ENCODE measurements around the gene SIVA1.
A peak's percentile ranks its signal among the peaks of the same experiment; 100 is the strongest.

Gene SIVA1

DNA sequence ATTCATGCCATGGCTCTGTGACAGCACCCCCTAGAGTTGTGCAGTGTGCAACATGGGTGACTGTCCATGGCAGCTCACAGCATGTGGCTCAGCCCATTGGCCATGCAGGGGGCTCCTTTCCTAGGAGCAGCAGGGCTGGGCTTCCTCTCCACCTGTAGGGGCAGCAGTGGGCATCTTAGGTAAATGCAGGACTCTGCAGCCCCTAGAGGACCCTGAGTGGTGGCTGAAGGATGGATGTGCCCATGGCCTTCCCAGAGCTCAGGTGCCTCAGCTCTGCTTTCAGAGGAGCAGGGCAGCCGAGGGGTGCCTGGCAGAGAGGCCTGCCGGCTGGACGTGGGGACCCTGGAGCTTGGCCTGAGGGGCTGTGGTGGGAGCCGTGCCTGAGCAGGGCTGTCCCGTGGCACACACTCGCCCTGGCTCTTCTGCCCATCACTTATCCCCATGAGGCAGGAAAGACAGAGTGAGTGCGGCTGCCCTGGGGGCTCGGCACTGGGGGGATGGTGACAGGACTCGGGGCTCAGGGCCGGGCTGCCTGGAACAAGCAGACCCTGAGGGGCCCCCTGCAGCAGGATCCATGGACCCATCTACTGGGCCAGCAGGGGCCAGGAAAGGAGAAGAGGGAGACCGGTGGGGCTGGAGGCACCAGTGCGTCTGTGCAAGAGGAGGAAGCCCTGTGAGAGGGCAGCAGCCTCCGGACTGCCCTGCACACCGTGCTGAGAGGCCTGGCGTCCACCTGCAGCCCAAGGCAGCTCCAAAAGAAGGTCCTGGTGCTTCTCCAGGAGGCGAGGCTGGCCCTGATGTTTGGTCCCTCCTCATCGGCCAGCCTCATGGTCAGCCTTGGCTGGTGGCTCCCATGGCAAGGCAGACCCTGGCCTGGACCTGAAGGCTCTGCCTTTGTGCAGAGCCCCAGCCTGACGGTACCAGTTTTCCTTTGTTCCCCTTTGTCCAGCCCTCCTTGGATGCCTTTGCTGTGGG is 21.3 kb upstream of the SIVA1 start:
- peak; percentile 36; the same call in 1 of the 2 replicates for TF ChIP-seq CTCF (IDR thresholded peaks at IDR 0.05; ENCODE audit: borderline replicate concordance, insufficient read depth, low read depth, low read length)
- H3K4me3 ChIP-seq (ENCODE audit: low read depth, low read length), result no peak overlapping the region

DNA sequence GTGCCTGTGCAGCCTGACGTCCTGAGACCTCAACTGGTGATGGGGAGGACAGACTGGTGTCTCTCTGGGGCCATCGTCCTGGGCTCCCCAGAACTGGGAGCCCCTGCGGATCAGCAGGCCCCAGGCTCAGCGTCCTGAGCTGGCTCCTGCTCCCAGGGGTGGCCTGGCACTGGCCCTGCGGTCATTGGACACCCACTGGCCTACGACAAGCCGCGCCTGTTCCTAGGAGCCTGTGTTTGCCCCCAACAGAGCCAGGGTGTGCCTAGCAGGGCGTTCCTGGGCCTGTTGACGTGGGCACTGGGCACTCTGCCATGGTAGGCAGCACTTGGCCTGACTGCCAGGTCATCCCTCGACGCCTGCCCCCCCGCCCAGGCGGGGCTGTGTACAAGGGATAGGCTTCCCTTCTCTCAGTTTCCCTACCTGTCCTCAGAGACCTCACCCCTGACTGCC is 20.6 kb upstream of the SIVA1 start:
- TF ChIP-seq CTCF (IDR thresholded peaks at IDR 0.05; ENCODE audit: borderline replicate concordance, insufficient read depth, low read depth, low read length), result no peak

DNA sequence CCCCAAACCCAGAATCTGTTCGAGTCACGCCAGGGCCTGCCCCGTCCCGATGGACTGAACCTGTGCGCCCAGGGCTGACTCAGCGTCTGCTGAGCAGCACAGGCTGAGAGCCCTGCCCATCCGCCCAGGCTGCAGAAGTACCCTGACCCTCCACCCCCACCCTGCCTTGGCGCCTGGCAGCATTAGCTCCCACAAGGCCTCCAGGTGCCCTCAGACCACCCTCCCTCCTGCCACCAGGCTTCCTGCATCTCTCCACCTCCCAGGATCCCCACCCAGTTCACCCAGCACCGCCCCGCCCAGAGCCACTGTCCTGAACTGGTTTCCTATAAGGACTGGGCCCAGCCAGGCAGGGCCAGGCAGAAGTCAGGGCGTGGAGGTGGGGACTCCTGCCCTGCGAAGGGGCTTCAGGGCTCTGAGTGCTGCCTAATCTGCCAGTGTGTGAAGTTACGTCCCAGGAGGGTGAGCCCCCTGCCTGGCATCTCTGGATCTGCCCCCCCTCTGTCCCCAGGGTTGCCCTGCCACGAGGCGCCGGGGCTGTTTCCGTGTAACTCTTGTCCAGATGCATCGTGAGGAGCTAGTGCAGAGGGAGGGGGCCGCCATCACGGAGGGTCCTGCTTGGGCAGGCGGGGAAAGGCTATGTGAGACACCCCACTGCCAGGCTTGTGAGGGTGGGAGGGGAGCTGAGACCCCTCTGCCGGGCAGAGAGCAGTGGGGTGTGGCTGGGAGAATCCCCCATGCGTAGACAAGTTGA is 19.8 kb upstream of the SIVA1 start:
- TF ChIP-seq CTCF (IDR thresholded peaks at IDR 0.05; ENCODE audit: borderline replicate concordance, insufficient read depth, low read depth, low read length), result no peak

More for the DNA sequence above, 20.6 kb upstream of the SIVA1 start:
- no peak overlapping the region for H3K4me3 ChIP-seq (ENCODE audit: low read depth, low read length)

GRCh38 chr14:104734051-104734587 is 18.8 kb upstream of the SIVA1 start:
- H3K4me3 ChIP-seq (ENCODE audit: low read depth, low read length), result no peak overlapping the region
- TF ChIP-seq CTCF (IDR thresholded peaks at IDR 0.05; ENCODE audit: borderline replicate concordance, insufficient read depth, low read depth, low read length), result no peak

More for the DNA sequence above, 19.8 kb upstream of the SIVA1 start:
- H3K4me3 ChIP-seq (ENCODE audit: low read depth, low read length), result no peak overlapping the region

DNA sequence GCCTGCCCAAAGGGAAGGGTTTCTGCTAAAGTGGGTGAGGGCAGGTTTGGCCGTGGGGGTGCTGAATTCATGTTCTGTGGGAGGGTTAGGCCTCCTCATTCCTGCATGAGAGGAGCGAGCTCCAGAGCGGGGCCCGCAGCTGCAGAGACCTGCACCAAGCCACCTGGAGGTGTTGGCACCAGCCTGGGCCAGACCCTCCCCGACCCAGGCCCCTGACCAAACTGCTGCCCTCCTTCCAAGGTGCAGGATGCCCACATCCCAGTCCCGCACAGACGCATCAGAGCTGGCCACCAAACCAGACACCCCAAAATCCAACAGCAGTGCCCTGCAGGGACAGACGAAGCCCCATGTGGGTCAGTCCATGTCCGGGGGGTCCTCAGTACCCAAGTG is 18.4 kb upstream of the SIVA1 start:
- no peak overlapping the region for H3K4me3 ChIP-seq (ENCODE audit: low read depth, low read length)
- TF ChIP-seq CTCF (IDR thresholded peaks at IDR 0.05; ENCODE audit: borderline replicate concordance, insufficient read depth, low read depth, low read length), result no peak

GRCh38 chr14:104734991-104735779 is 17.8 kb upstream of the SIVA1 start:
- H3K4me3 ChIP-seq (ENCODE audit: low read depth, low read length), result no peak overlapping the region
- no peak for TF ChIP-seq CTCF (IDR thresholded peaks at IDR 0.05; ENCODE audit: borderline replicate concordance, insufficient read depth, low read depth, low read length)

Measured in GM12875 (cell line).